HEK293 (cell line): Measurements from ENCODE around the gene TRAPPC2.

Experiments used
- CTCF ChIA-PET: fragments of 350-600 bp; formaldehyde crosslinking; extraction: SDS; loops from one replicate; lab custom pipeline; 2021; ENCODE audit warnings: antibody characterized with exemption; lab: Yijun Ruan, JAX
- POLR2A ChIA-PET: fragments of 300-600 bp; formaldehyde crosslinking; extraction: SDS; loops from one replicate; lab custom pipeline; 2020; ENCODE audit warnings: antibody characterized with exemption, inconsistent platforms; lab: Yijun Ruan, JAX
- H3K27ac ChIP-seq: fragments of 200-500 bp; sonication (Bioruptor generic); 2 replicates; pipeline ENCODE4 v1.5.1; 2014; ENCODE audit warnings: low read depth, low read length, control low read depth, inconsistent platforms; ENCODE audit errors: extremely low read depth
- H3K36me3 ChIP-seq, 2 experiments: fragments of 200-500 bp in 1 of 2; sonication (Bioruptor generic) in 1 of 2; 1 replicate in 1 of 2; 2 replicates in 1 of 2; pipeline ENCODE4 v1.5.1; 2014 to 2017; ENCODE audit warnings: inconsistent platforms in 2 of 2, low read length in 2 of 2; ENCODE audit not compliant: control insufficient read depth in 2 of 2, insufficient read depth in 1 of 2
- H3K4me1 ChIP-seq: fragments of 200-500 bp; sonication (Bioruptor generic); 2 replicates; pipeline ENCODE4 v1.5.1; 2014; ENCODE audit warnings: mild to moderate bottlenecking, low read length, inconsistent platforms; ENCODE audit not compliant: control insufficient read depth, insufficient read depth
- H3K4me3 ChIP-seq: 2 replicates; pipeline ENCODE4 v1.5.1; 2011; ENCODE audit warnings: low read depth, mild to moderate bottlenecking, control low read depth, low read length, moderate library complexity
- H3K9me3 ChIP-seq: fragments of 200-500 bp; sonication (Bioruptor generic); 2 replicates; pipeline ENCODE4 v1.5.1; 2014; ENCODE audit warnings: low read depth, low read length, inconsistent platforms; ENCODE audit not compliant: control insufficient read depth, insufficient read depth
- EGR2 ChIP-seq: fragments of 450-650 bp; formaldehyde crosslinking; IDR thresholded peaks from 2 replicates; pipeline ENCODE4 v1.5.1; 2016; ENCODE audit warnings: low read depth, missing biosample characterization, missing genetic modification characterization
- HOXA7 ChIP-seq: sonication (generic); formaldehyde crosslinking; IDR thresholded peaks from 2 replicates; pipeline ENCODE4 v1.8.1; 2022; ENCODE audit warnings: missing genetic modification reagents, borderline replicate concordance
- MYNN ChIP-seq: fragments of 450-650 bp; formaldehyde crosslinking; IDR thresholded peaks from 2 replicates; pipeline ENCODE4 v1.5.1; 2016; ENCODE audit warnings: missing biosample characterization, missing genetic modification characterization, borderline replicate concordance
- ZBTB20 ChIP-seq: fragments of 450-650 bp; formaldehyde crosslinking; IDR thresholded peaks from 2 replicates; pipeline ENCODE4 v1.5.1; 2016; ENCODE audit warnings: missing biosample characterization, missing genetic modification characterization
- ZBTB48 ChIP-seq: fragments of 450-650 bp; formaldehyde crosslinking; IDR thresholded peaks from 2 replicates; pipeline ENCODE4 v1.5.1; 2016; ENCODE audit warnings: missing biosample characterization, missing genetic modification characterization
- ZIC2 ChIP-seq: fragments of 450-650 bp; formaldehyde crosslinking; IDR thresholded peaks from 2 replicates; pipeline ENCODE4 v1.5.1; 2016; ENCODE audit warnings: missing biosample characterization, missing genetic modification characterization
- ZNF169 ChIP-seq: fragments of 450-650 bp; formaldehyde crosslinking; IDR thresholded peaks from 2 replicates; pipeline ENCODE4 v1.5.1; 2016; ENCODE audit warnings: missing biosample characterization, missing genetic modification characterization
- ZNF174 ChIP-seq: fragments of 450-650 bp; formaldehyde crosslinking; IDR thresholded peaks from 2 replicates; pipeline ENCODE4 v1.5.0; 2017; ENCODE audit warnings: missing biosample characterization, mild to moderate bottlenecking, missing genetic modification characterization
- ZNF350 ChIP-seq: fragments of 450-650 bp; formaldehyde crosslinking; IDR thresholded peaks from 2 replicates; pipeline ENCODE4 v1.5.0; 2017; ENCODE audit warnings: missing biosample characterization, mild to moderate bottlenecking, missing genetic modification characterization
- ZNF354C ChIP-seq: fragments of 450-650 bp; formaldehyde crosslinking; IDR thresholded peaks from 2 replicates; pipeline ENCODE4 v1.5.1; 2016; ENCODE audit warnings: missing biosample characterization, missing genetic modification characterization, low read depth, borderline replicate concordance
- ZNF529 ChIP-seq: fragments of 450-650 bp; formaldehyde crosslinking; IDR thresholded peaks from 2 replicates; pipeline ENCODE4 v1.5.1; 2017; ENCODE audit warnings: missing genetic modification characterization, missing biosample characterization; ENCODE audit not compliant: insufficient replicate concordance
- ZNF555 ChIP-seq: fragments of 450-650 bp; formaldehyde crosslinking; conservative IDR thresholded peaks from 2 replicates; pipeline ENCODE4 v1.5.1; 2017; ENCODE audit warnings: missing biosample characterization, mild to moderate bottlenecking, missing genetic modification characterization, inconsistent platforms
- ZNF558 ChIP-seq: fragments of 450-650 bp; formaldehyde crosslinking; IDR thresholded peaks from 2 replicates; pipeline ENCODE4 v1.5.1; 2016; ENCODE audit warnings: missing biosample characterization, missing genetic modification characterization
- ZNF658 ChIP-seq: fragments of 450-650 bp; formaldehyde crosslinking; IDR thresholded peaks from 2 replicates; pipeline ENCODE4; 2016; ENCODE audit warnings: missing biosample characterization, missing genetic modification characterization
- TF ChIP-seq, protein P1 (sequence below): fragments of 450-650 bp; formaldehyde crosslinking; IDR thresholded peaks from 2 replicates; pipeline ENCODE4 v1.5.1; 2016; ENCODE audit warnings: missing biosample characterization, missing genetic modification characterization
- TF ChIP-seq, protein P2 (sequence below): fragments of 450-650 bp; formaldehyde crosslinking; IDR thresholded peaks from 2 replicates; pipeline ENCODE4 v1.5.1; 2016; ENCODE audit warnings: missing biosample characterization, missing genetic modification characterization
- TF ChIP-seq, protein P3 (sequence below): fragments of 450-650 bp; formaldehyde crosslinking; IDR thresholded peaks from 2 replicates; pipeline ENCODE4 v1.5.1; 2016; ENCODE audit warnings: missing biosample characterization, missing genetic modification characterization

TRAPPC2 gene

DNA sequence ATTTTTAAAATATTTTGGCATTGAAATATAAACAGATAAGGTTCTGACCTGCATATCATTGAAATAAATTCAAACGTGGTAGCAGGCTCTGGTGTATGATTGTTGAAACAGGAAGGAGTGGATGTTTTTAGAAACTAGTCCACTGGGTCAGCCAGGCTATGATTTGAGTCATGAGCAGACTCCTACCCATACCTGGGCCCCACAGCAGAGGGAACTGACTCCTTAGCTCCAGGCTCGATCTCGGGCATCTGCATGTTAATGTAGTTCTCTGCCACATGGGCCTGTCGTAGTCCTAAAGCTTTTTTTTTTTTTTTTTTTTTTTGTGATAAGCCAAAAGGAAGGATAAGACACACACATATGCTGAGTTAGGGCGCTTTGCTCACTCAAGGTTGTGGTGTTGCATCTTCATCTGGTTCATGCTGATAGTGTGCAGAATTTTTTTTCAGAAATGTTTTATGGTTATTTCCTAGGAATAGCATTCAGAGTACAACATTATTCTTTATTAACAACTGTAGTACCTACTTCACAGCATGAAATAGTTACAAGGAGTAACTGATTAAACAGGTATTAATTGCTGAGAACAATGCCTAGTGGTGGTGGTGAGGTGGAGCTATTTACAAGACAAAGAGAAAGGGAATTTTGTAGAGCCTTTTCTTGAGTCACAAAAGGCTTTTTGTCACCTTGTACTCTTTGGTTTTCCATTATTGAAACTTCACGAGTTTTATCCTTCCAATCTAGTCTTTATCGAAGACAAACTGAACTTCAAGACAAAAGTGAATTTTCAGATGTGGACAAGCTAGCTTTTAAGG lies 27.4 kb upstream of the TRAPPC2 start:
- Histone ChIP-seq H3K27ac (no peak overlapping the region), H3K36me3 (peaks cover 59 to 98% of the 10 kb centered on the region in 2 experiments)

DNA sequence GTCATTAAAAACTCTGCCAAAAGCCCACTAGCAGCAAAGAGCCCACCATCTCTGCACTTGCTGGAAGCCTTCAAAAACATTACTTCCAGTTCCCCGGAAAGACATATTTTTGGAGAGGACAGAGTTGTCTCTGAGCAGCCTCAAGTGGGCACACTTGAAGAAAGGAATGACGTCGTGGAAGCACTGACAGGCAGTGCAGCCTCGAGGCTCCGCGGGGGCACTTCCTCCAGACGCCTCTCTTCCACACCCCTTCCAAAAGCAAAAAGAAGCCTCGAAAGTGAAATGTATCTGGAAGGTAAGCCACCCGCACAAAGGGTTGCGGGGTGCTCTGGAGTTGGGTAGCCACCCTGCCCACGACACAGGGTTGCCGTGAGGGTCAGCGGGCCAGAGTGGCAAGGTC lies 26.0 kb upstream of the TRAPPC2 start:
- ChIA-PET CTCF (interaction anchor here (0.6 to 1.2 kb wide), 4 partner anchors 10 to 139 kb away, joined by 3 to 4 read pairs (median 3); no protein-coding TSS in a partner anchor), POLR2A (interaction anchor here (1.0 kb wide), 1 partner anchor 9 kb away, joined by 3 read pairs; no protein-coding TSS in a partner anchor)
- Histone ChIP-seq H3K9me3 (no peaks in the 10 kb centered on the region), H3K4me1 (no peaks in the 10 kb centered on the region)
- TF ChIP-seq MYNN (tag by site-specific recombination) (no peak), ZNF555 (tag by site-specific recombination) (no peak)
- TF ChIP-seq, protein P1, sequence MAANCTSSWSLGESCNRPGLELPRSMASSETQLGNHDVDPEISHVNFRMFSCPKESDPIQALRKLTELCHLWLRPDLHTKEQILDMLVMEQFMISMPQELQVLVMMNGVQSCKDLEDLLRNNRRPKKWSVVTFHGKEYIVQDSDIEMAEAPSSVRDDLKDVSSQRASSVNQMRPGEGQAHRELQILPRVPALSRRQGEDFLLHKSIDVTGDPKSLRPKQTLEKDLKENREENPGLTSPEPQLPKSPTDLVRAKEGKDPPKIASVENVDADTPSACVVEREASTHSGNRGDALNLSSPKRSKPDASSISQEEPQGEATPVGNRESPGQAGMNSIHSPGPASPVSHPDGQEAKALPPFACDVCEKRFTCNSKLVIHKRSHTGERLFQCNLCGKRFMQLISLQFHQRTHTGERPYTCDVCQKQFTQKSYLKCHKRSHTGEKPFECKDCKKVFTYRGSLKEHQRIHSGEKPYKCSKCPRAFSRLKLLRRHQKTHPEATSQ (tag by site-specific recombination): no peak
- TF ChIP-seq, all 188 proteins: peak for 0
- no peak overlapping the region for H3K27ac ChIP-seq
- H3K4me3 ChIP-seq: no peak overlapping the region
- peaks cover 71 to 92% of the 10 kb centered on the region in 2 experiments for H3K36me3 ChIP-seq

More for the DNA sequence above, 27.4 kb upstream of the TRAPPC2 start:
- no peaks in the 10 kb centered on the region for H3K9me3 ChIP-seq
- H3K4me3 ChIP-seq: no peak overlapping the region
- TF ChIP-seq, protein P2, sequence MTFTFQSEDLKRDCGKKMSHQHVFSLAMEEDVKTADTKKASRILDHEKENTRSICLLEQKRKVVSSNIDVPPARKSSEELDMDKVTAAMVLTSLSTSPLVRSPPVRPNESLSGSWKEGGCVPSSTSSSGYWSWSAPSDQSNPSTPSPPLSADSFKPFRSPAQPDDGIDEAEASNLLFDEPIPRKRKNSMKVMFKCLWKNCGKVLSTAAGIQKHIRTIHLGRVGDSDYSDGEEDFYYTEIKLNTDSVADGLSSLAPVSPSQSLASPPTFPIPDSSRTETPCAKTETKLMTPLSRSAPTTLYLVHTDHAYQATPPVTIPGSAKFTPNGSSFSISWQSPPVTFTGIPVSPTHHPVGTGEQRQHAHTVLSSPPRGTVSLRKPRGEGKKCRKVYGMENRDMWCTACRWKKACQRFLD (tag by site-specific recombination): no peak
- peak; percentile 29; the same call in 1 of the 2 replicates for TF ChIP-seq ZBTB20 (tag by site-specific recombination)
- no peaks in the 10 kb centered on the region for H3K4me1 ChIP-seq
- ChIA-PET CTCF (interaction anchor here (0.6 to 1.8 kb wide), 9 partner anchors 9 to 478 kb away, joined by 3 to 12 read pairs (median 4); no protein-coding TSS in a partner anchor), POLR2A (interaction anchor here (0.6 kb wide), 1 partner anchor 51 kb away, joined by 7 read pairs; no protein-coding TSS in a partner anchor)

DNA sequence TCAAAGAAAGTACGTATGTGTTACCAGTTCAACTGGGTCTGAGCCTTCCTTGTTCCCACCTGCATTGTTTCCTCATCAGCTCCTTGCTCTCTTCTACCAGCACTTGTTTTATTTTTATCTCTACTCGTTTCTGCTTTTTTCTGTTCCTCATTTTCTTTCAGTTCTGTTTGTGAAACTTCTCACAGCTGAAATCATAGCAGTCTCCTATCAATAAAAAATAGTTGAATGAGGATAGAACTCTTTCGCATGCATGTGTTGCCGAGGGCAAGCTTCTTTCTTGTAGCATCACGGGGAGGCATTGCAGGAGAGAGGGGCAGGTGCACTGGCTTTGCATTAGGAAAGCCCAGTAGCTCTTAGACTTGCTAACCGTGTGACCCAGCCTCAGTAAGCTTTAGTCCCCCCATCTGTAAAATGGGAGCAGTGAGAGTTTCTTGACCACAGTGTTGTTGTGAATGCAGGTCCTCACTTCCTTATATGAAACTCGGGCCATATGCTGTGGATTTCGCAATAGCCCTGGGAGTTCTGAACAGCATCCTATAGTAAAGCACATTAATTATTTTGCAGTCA lies 24.8 kb upstream of the TRAPPC2 start:
- ChIA-PET POLR2A (interaction anchor here (1.0 kb wide), 1 partner anchor 8 kb away, joined by 3 read pairs; no protein-coding TSS in a partner anchor), CTCF (interaction anchor here (1.2 to 2.6 kb wide), 2 partner anchors 10 to 20 kb away, joined by 3 to 14 read pairs; no protein-coding TSS in a partner anchor)
- H3K9me3 ChIP-seq: no peaks in the 10 kb centered on the region
- H3K4me1 ChIP-seq: no peaks in the 10 kb centered on the region
- H3K36me3 ChIP-seq: peaks cover 80 to 92% of the 10 kb centered on the region in 2 experiments
- TF ChIP-seq, protein P1 (tag by site-specific recombination): no peak
- TF ChIP-seq ZNF174 (tag by site-specific recombination): no peak
- no peak for TF ChIP-seq ZNF558
- TF ChIP-seq EGR2 (tag by site-specific recombination): no peak
- TF ChIP-seq ZNF350 (tag by site-specific recombination): no peak
- TF ChIP-seq ZNF529 (tag by site-specific recombination): no peak
- no peak for TF ChIP-seq ZNF658
- TF ChIP-seq, protein P3, sequence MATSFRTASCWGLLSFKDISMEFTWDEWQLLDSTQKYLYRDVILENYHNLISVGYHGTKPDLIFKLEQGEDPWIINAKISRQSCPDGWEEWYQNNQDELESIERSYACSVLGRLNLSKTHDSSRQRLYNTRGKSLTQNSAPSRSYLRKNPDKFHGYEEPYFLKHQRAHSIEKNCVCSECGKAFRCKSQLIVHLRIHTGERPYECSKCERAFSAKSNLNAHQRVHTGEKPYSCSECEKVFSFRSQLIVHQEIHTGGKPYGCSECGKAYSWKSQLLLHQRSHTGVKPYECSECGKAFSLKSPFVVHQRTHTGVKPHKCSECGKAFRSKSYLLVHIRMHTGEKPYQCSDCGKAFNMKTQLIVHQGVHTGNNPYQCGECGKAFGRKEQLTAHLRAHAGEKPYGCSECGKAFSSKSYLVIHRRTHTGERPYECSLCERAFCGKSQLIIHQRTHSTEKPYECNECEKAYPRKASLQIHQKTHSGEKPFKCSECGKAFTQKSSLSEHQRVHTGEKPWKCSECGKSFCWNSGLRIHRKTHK (tag by site-specific recombination): no peak
- TF ChIP-seq ZBTB48: no peak
- no peak for TF ChIP-seq HOXA7 (CRISPR knock-in tag)
- no peak for TF ChIP-seq ZNF354C (tag by site-specific recombination)
- no peak for TF ChIP-seq ZIC2 (tag by site-specific recombination)
- TF ChIP-seq ZNF169: no peak
- no peak overlapping the region for H3K27ac ChIP-seq
- no peak overlapping the region for H3K4me3 ChIP-seq
